ENCODE results near the gene DSCAML1.
"Not testable (repeated sequence)": the region's sequence is repeated elsewhere in the genome, so short reads cannot be mapped to it uniquely, and the experiment has no call there.

DSCAML1 gene

GRCh38 chr11:117766026-117766425, 31.0 kb downstream of the DSCAML1 start:
- Histone ChIP-seq H3K9me3 (ENCODE audit: insufficient read depth, low read length) (no peaks in the 10 kb centered on the region), H3K79me2 (ENCODE audit: low read length) (no peaks in the 10 kb centered on the region), H3K27ac (ENCODE audit: low read length) (no peak overlapping the region), H3K4me3 (ENCODE audit: low read length) (no peak overlapping the region), H4K20me1 (ENCODE audit: insufficient read depth, low read length) (no peaks in the 10 kb centered on the region), H2AFZ (ENCODE audit: low read depth, low read length) (no peak overlapping the region), H3K4me2 (ENCODE audit: low read length) (no peak overlapping the region), H3K4me1 (ENCODE audit: low read length) (no peaks in the 10 kb centered on the region), H3K9ac (ENCODE audit: low read length) (no peak overlapping the region), H3K36me3 (replicated peaks; ENCODE audit: low read depth, low read length) (no peaks in the 10 kb centered on the region), H3K27me3 (ENCODE audit: low read depth, low read length) (peaks cover 32% of the 10 kb centered on the region)
- TF ChIP-seq EZH2phosphoT487 (IDR thresholded peaks at IDR 0.05; ENCODE audit: low read depth) (no peak), CTCF (IDR thresholded peaks at IDR 0.05; ENCODE audit: low read depth, low read length) (no peak)

DNA sequence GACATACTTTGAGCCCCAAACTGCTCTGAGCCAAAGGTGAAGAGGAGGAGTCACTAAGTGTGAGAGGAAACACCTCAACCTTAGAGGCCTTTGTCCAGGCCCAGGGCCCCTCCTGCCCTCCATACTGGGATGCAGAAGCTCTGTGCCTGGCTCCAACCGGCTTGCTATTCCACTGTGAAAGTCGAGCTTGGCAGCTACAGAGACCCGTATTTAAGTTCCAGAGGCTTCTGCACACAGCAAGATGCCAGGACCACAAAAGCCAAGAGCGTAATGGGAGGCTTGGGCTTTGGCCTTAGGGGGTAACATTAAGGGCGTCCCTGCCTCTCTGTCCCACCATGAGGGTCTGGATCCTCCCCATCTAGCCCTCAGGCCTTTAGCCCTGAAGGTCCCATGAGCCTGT, 31.9 kb downstream of the DSCAML1 start:
- Histone ChIP-seq H2AFZ (ENCODE audit: low read depth, low read length) (no peak overlapping the region), H3K4me3 (ENCODE audit: low read length) (no peak overlapping the region), H4K20me1 (ENCODE audit: insufficient read depth, low read length) (no peaks in the 10 kb centered on the region), H3K79me2 (ENCODE audit: low read length) (no peaks in the 10 kb centered on the region), H3K27ac (ENCODE audit: low read length) (no peak overlapping the region), H3K9me3 (ENCODE audit: insufficient read depth, low read length) (no peaks in the 10 kb centered on the region), H3K4me1 (ENCODE audit: low read length) (no peaks in the 10 kb centered on the region), H3K9ac (ENCODE audit: low read length) (no peak overlapping the region), H3K27me3 (ENCODE audit: low read depth, low read length) (peaks cover 32% of the 10 kb centered on the region), H3K36me3 (replicated peaks; ENCODE audit: low read depth, low read length) (no peaks in the 10 kb centered on the region), H3K4me2 (ENCODE audit: low read length) (no peak overlapping the region)
- TF ChIP-seq CTCF (IDR thresholded peaks at IDR 0.05; ENCODE audit: low read depth, low read length) = no peak
- no peak for TF ChIP-seq EZH2phosphoT487 (IDR thresholded peaks at IDR 0.05; ENCODE audit: low read depth)

DNA sequence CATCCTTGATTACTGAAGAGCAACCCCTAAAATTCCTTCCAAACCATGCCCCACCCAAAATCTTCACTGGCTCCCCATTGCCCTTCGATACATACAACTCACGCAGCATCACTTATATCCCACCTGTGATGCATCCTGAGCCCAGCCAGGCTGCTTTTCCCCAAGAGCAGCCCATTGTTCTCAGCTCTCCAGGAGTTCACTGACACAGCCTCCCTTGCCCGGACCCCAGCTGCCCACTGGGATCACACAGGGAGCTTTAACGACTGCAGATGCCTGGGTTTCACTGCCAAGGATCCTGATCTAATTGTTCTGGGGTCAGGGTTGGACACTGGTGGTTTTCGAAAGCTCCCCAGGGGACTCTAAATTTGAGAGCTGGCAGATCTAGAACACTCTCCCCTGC, 33.6 kb downstream of the DSCAML1 start:
- H3K4me1 ChIP-seq (ENCODE audit: low read length); H3K79me2 ChIP-seq (ENCODE audit: low read length); H3K9ac ChIP-seq (ENCODE audit: low read length); H4K20me1 ChIP-seq (ENCODE audit: insufficient read depth, low read length); H3K36me3 ChIP-seq (replicated peaks; ENCODE audit: low read depth, low read length); H3K4me2 ChIP-seq (ENCODE audit: low read length); H2AFZ ChIP-seq (ENCODE audit: low read depth, low read length); H3K27ac ChIP-seq (ENCODE audit: low read length); H3K4me3 ChIP-seq (ENCODE audit: low read length); H3K9me3 ChIP-seq (ENCODE audit: insufficient read depth, low read length): not testable (repeated sequence)
- peaks cover 32% of the 10 kb centered on the region for H3K27me3 ChIP-seq (ENCODE audit: low read depth, low read length)

GRCh38 chr11:117761993-117762392, 35.0 kb downstream of the DSCAML1 start:
- H3K36me3 ChIP-seq (replicated peaks; ENCODE audit: low read depth, low read length) = no peaks in the 10 kb centered on the region
- H3K4me1 ChIP-seq (ENCODE audit: low read length) = no peaks in the 10 kb centered on the region
- peaks cover 19% of the 10 kb centered on the region; the same call in 1 of the 2 replicates for H3K27me3 ChIP-seq (ENCODE audit: low read depth, low read length)
- H3K4me2 ChIP-seq (ENCODE audit: low read length) = no peak overlapping the region
- H3K9me3 ChIP-seq (ENCODE audit: insufficient read depth, low read length) = no peaks in the 10 kb centered on the region
- no peak overlapping the region for H3K27ac ChIP-seq (ENCODE audit: low read length)
- no peaks in the 10 kb centered on the region for H3K79me2 ChIP-seq (ENCODE audit: low read length)
- H3K4me3 ChIP-seq (ENCODE audit: low read length) = no peak overlapping the region
- TF ChIP-seq EZH2phosphoT487 (IDR thresholded peaks at IDR 0.05; ENCODE audit: low read depth) = no peak
- TF ChIP-seq CTCF (IDR thresholded peaks at IDR 0.05; ENCODE audit: low read depth, low read length) = no peak
- no peak overlapping the region for H3K9ac ChIP-seq (ENCODE audit: low read length)
- H4K20me1 ChIP-seq (ENCODE audit: insufficient read depth, low read length) = no peaks in the 10 kb centered on the region
- H2AFZ ChIP-seq (ENCODE audit: low read depth, low read length) = no peak overlapping the region

DNA sequence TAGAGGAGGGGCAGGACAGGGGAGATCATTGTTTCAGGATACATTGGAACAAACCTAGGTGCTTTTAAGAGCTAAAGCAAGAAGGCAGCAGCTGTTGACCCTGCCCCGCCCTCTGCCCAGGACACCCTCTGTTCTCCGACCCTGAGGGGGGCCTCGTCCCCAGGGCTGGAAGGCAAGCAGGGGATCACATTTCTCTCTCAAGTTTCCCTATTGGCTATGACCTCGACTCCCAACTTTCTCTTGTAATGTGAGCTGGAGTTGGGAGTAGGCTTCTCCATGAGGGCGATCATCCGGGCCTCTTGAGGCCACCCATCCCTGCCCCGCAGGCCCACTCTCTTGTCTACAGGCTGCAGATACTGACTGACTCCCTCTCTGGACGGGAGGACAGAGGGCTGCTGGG, 37.7 kb downstream of the DSCAML1 start:
- TF ChIP-seq EZH2phosphoT487 (IDR thresholded peaks at IDR 0.05; ENCODE audit: low read depth) = no peak
- TF ChIP-seq CTCF (IDR thresholded peaks at IDR 0.05; ENCODE audit: low read depth, low read length) = no peak
- H3K36me3 ChIP-seq (replicated peaks; ENCODE audit: low read depth, low read length) = no peaks in the 10 kb centered on the region
- peaks cover 33% of the 10 kb centered on the region for H3K27me3 ChIP-seq (ENCODE audit: low read depth, low read length)
- no peaks in the 10 kb centered on the region for H3K79me2 ChIP-seq (ENCODE audit: low read length)
- H3K9ac ChIP-seq (ENCODE audit: low read length) = no peak overlapping the region
- H3K4me3 ChIP-seq (ENCODE audit: low read length) = no peak overlapping the region
- H4K20me1 ChIP-seq (ENCODE audit: insufficient read depth, low read length) = no peaks in the 10 kb centered on the region
- no peak overlapping the region for H3K4me2 ChIP-seq (ENCODE audit: low read length)
- no peak overlapping the region for H2AFZ ChIP-seq (ENCODE audit: low read depth, low read length)
- H3K27ac ChIP-seq (ENCODE audit: low read length) = no peak overlapping the region
- H3K4me1 ChIP-seq (ENCODE audit: low read length) = no peaks in the 10 kb centered on the region
- no peaks in the 10 kb centered on the region for H3K9me3 ChIP-seq (ENCODE audit: insufficient read depth, low read length)
